HG02870 (cell line): ENCODE measurements around the gene PLEKHD1.

Source experiments
- ATAC-seq: cut with Tn5 transposase; IDR thresholded peaks from one replicate; pipeline ENCODE4 v1.9.1; 2021; ENCODE audit warnings: mild to moderate bottlenecking, moderate library complexity; ENCODE audit not compliant: unreplicated experiment

The PLEKHD1 gene

DNA sequence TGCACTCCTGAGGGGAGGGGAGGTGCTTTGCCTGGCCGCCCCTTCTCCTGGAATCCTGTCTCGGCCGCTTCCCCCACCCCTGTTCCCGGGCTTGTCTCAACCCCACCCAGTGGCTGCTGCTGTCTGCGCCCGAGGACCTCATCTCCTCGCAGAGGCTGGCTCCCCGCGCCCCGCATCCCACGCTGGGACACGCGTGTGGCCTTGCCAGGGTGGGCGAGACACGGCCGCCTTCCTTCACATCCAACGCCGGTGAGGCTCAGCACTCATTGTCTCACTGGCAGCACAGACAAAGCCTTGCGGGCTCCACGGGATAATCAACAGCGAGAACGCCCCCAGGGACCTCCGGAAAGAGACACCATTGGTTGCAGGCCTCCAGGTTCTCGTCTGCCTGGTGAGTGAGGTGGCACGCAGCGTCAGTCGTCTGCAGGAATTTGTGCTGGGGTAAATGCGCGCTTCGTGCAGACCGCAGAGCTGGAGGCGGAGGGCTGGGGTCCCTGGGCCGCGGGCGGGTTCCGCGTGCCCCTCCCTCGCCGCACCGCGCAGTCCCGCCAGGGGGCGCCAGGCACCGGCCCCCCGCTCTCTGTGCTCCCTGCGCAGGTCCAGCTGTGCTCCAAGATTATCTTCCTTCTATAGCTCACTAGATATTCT lies 63.3 kb downstream of the PLEKHD1 start:
- no peak for ATAC-seq

DNA sequence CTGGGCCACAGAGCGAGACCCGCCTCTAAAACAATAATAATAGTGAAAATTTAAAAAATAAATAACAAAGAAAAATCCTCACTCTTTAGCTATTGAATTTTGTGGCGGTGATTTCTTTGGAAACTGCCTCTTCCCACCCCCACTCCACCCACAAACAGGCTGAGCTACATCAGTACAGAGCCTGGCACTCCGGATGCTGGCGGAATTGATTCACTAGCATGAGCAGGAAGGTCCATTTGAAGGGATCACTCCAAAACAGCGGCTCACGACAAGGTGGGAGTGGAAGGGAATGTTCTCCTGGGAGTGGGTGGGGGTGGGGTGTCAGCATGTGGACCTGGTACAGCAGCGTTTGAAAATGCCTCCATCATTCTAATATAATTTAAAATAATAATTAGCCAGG lies 64.0 kb downstream of the PLEKHD1 start:
- ATAC-seq, result no peak

DNA sequence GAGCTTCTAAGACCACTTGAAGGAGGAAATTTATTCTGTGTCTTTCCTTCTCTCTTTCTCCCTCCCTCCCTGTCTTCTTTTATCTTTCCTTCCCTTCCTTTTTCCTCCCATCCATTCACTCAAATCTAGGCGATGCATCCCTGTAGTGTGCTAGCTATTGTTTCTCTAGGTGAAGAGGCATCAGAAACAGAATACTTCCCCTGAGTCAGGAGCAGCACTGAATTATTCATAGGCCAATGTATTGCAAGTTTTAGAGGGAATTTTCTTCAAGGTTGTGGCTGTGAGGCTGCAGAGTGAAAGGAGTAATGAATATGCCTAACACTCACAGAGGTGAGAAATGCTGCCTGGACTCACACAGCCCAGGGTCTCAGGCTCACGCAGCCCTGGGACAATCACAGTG lies 67.0 kb downstream of the PLEKHD1 start:
- ATAC-seq, result no peak

DNA sequence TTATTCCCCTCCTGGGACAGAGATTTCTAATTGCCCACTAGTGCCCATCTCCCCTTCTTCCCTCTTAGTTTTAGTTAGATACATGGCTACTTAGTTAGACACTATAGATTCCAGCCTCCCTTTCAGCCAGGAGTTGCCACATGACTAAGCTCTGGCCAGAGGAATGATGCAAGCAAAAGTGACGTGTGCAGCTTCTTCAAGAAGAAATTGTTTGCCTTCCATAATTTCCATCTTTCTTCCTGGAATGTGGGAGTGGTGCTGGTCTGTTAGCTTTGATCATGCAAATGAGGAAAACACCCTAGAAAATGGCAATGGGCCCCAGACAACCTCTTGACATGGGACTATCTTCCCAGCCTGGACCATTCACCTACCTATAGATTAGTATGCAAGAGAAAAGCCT lies 68.7 kb downstream of the PLEKHD1 start:
- ATAC-seq, result no peak

DNA sequence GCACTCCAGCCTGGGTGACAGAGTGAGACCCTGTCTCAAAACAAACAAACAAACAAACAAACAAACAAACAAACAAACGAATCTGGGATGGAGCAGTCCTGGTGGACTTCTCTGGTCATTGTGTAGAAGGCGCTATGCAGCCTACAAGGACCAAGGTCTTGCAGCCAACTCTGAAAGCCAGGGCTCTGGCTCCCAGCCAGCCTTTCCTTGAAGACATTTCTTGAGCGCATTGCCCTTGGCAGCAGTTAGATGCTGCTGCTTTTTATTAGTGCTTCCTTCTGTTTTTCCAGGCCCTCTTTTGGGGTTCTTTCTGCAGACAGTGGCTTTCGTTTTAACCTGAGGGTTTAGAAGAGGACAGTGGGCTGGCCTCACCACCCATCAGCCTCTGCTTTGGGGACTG lies 70.0 kb downstream of the PLEKHD1 start:
- no peak for ATAC-seq

DNA sequence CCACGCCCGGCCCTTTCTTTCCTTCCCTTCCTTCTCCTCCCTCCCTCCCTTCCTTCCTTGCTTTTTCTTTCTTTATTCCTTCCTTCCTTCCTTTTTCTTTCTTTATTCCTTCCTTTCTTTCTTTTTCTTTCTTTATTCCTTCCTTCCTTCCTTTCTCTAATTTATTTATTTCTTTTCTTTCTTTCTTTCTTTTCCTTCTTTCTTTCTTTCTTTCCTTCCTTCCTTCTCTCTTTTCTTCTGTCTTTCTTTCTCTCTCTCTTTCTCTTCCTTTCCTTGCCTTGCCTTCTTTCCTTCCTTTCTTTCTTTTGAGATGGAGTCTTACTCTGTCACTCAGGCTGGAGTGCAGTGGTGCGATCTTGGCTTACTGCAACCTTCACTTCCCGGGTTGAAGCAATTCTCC lies 74.2 kb downstream of the PLEKHD1 start:
- ATAC-seq, result no peak

DNA sequence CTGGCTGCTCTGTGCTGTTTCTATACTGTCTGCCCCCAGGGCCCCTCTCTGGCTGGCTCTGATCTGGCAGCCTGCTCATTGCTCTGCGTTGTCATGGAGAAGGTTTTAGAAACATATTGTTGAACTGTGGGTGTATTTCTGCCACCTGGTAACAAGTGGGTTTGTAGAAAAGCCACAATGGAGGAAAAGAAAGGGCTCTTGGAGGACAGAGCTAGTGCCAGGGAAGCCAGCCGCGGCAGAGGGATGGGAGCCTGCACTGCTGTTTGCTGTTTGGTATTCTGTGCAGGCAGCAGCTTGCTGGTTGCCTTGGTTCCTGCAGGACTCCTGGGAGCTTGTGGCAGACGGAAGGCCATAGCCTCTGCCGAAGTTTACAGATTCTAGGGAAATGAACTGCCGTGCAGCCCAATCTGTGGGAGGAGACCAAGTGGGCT lies 75.1 kb downstream of the PLEKHD1 start:
- no peak for ATAC-seq

DNA sequence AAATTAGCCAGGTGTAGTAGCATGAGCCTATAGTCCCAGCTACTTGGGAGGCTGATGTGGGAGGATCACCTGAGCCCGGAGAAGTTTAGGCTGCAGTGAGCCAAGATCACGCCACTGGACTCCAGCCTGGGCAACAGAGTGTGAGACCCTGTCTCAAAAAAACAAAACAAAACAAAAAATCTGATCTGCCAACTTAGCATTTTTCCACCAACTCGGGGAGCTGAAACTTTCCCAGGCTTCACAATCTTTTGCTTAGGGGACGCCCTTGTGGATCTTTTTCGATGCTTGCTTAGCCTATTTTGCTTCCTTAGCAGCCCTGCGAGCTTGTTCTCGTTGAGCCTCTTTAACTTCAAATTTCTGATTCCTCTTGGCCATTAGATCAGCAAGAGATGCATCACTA lies 76.3 kb downstream of the PLEKHD1 start:
- ATAC-seq, result no peak

DNA sequence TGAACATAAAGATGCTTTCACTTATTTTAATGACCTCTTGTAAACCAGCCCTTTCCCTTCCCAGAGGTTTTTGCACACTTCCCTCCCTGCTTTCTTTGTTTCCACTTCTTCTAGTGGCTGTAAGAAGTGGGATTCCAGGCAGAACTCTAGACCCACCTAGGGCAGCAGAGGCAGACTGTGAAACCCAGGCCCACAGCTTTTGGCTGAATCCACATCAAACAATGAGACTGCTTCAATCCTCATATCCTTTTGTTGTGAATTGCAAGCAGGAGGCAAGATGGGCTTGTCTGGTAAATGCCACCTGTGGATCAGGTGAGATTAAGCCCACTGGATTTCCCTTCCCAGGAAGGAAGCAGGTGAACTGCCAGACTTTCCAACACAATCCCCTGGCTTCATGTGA lies 77.4 kb downstream of the PLEKHD1 start:
- ATAC-seq, result no peak

DNA sequence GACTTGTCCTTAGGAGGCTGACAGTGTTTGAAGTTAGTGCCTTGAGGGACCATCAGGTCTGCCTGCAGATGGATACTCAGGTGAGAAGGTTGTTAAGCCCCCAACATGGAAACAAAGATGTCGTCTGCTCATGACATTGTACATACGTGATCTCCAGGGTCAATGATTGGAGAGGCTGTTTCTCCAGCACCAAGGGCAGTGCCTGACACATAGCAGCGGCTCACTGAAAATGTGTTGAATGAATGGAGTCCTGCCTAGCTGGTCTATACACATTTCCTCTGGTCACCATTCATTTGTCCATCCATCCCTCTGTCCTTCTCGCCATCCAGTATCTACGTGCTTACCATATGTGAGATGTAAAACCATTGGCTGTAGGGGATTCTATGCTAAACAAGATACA lies 83.0 kb downstream of the PLEKHD1 start:
- ATAC-seq, result no peak

DNA sequence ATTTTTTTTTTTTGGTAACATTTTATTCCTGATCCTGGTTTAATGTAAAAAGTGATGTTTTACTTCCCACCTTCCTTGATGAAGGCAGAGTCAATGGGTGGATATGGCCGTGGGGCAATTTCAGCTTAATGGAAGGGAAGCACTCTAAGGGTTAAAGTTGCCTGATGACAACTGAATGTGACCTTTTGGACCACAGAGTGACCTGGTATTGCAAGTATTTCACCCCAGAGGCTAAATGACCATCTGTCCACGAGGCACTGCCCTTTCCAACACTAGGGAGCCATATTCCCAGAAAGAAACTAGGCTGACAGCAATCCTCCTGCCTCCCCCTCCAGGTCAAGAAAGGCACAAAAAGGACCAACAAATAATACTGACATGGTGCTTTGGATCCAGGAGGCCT lies 85.3 kb downstream of the PLEKHD1 start:
- ATAC-seq, result no peak

DNA sequence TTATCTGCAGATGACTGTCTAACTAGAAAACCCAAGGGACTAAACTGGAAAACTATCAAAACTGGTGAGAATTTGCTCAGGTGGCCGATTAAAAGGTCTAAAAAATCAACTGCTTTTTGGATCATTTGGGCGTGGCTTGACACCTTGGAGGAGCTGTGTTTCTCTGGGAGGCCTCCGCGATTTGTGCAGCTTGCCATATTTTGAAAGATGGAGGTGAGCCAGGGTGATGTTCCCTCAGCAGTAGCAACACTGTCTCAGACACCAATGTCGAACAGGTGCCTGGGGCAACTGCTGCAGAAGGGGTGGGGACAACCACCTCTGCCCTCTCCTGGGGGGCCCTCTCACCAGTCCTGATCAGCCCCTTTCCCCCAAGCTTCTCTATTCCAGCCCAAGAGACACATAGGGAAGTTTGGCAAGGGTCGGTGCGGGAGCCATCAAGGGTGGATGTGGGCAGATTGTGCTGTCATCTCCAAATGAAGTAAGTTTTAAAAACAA lies 86.4 kb downstream of the PLEKHD1 start:
- ATAC-seq, result no peak

DNA sequence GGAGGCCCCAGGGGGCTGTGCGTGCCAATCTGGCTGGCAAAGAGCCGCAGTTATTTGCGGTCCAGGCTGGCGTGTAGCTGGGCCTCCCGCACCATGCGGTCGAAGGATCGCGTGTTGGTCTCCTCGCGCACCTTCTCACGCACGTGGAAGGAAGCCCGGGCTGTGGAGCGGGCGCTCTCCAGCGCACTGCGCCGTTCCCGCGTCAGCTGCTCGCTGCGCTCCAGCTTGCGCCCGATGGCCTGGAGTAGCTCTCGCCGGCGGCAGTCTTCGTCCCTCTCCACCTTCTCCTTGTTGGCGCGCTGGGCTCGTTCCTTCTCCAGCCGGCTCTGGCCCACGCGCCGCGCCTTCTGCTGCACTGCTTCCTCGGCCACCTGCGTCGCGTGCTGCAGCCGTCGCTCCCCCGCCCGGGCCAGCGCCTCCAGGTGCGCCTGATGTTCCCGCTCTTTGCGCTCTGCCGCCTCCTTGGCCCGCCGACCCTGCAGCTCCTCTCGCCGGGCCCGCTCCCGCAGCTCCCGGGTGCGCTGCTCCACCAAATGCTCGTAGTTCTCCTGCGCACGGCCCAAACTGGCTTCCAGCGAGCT lies 87.0 kb downstream of the PLEKHD1 start:
- no peak for ATAC-seq

DNA sequence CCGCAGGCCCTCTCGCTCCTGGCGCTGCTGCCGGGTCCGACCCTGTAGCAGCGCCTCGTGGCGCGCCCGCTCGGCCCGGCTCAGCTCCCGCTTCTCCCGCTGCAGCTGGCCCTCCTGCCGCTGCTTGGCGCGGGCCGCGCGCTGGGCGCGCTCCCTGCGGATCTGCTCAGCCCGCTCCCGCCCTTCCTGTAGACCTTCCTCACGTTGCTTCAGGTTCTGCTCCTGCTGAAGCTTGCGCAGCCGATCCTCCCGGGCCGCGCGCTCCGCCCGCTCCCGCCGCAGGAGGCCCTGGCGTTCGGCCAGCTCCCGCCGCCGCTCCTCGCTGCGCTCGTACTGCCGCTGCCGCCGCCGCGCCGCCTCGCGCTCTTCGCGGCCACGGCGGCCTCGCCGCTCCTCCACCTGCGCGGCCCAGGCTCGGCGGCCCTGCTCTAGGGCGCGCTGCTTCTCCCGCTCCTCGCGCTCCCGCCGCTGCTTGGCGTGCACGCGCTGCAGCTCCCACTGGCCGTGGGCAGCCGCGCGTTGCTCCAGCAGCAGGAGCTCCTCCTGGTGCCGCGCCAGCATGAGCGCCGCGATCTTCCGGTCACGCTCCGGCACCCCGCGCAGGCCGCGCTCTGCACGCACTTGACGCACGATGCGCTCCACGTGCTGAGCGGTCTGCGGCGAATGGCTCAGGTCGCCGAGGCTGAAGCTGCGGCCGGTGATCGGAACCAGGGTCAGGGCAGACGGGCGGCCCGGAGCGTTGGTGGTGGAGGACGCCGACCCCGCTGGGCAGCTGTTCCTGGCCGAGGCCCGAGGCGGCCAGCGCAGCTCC lies 87.7 kb downstream of the PLEKHD1 start:
- no peak for ATAC-seq

DNA sequence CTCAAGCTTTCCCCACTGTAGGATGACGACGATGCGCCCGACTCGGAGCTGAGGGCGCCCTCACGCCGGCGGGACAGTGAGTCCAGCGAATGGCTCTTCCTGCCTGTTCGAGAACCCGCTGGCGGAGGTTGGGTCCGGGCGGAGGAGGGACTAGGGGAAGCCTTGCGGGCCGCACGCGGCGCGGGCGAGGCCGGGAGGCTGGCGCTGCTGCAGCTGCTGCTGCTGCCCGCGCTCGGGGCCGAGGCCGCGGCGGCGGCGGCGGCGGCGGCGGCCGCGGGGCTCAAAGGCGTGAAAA lies 88.3 kb downstream of the PLEKHD1 start:
- no peak for ATAC-seq

DNA sequence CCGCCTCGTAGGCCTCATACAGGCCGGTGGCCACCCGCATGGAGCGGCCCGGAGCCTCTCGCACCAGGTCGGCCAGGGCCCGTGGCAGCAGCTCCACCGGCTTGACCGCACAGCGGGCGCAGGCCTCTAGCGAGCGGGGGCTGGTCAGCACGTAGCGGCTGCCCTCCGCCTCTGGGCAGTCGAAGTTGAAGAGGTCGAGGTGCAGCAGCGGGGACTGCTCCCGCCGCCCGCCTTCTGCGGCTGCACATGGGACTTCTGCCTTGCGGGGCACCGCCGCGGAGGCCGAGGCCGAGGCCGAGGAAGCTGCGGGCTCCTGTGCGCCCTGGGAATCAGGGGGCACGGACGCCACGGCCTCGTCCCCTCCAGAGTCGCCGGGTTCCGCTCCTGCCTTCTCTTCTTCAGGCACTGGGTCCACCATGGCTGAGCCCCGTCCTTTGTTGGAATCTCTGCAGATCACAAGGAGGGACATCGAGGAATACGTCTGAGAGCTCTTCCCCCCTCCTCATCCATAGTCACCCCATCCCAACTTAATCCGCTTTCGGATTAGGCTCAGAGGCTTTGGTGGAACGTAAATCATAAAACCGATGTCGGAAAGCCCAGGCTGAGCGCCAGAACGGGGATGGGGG lies 88.8 kb downstream of the PLEKHD1 start:
- no peak for ATAC-seq

DNA sequence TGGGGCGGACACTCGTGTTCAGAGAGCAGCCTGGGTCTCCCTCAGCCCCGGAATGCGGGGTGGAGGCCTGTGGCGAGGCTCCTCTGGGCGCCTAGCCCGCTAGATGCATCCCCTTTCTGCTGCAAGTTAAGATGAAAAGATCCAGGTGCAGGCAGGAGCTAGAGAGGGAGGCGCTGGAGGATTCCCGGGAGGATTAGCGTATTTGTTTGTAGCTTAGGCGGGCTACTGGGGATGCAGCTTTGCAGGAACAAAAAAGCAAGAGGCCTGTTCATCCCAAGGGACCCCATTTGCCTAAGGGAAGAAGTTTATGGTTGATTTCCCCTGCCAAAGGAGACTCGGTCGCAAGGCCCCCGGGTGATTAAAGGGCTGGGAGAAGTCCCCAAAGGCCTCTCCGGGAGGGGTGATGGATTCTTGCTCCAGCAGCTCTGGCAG lies 89.3 kb downstream of the PLEKHD1 start:
- ATAC-seq, result no peak

DNA sequence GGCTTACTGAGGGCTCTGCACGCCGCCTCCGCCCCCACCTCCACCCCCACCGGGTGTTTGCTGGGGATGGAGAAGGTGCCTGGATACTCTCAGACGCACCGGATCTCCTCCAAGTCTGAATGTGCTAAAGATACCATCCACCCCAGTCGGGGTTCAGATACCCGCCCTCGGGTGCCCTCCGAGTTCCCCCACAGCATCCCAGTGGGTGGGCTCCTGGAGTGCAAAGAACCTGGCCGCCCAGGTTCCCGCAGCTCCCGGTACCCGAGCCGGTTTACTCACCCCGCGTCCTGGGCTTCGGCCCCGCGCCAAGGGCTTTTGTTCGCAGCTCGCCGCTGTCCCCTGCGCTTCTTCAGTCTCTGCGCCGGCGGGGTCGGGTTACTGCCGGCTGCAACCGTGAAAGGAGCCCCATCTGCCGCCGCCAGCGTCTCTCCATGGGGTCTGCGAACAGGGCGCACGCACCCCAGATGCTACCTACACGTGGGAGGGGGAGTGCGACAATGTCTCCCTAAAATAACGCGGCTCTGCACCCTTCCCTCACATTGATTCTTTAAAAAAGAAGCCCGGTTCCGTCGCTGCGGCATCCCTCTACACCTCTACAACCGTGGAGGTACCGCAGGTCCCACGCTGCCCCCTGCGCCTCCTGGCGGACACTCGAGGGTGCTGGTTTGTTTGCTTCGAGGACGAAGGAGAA lies 89.9 kb downstream of the PLEKHD1 start, which contains the start of gene CCDC177:
TSS of gene CCDC177 (minus strand) at position 609 of the 691 bp plus-strand sequence. CDS start 1,249 bp downstream, outside the sequence.
- ATAC-seq, result no peak

DNA sequence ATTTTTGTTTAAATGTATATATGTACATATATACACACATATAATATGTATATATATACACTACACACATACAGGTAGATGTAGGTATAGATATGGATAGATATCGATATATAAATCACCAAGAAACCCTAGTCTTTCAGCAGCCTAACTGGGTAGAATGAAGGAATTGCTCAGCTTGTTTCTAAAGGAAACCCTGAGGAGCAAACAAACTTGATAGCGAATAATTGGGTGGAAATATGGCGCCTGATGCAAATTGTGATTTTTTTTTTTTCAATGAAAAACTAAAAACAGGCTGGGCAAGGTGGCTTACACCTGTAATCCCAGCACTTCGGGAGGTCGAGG lies 90.4 kb downstream of the PLEKHD1 start:
- no peak for ATAC-seq

DNA sequence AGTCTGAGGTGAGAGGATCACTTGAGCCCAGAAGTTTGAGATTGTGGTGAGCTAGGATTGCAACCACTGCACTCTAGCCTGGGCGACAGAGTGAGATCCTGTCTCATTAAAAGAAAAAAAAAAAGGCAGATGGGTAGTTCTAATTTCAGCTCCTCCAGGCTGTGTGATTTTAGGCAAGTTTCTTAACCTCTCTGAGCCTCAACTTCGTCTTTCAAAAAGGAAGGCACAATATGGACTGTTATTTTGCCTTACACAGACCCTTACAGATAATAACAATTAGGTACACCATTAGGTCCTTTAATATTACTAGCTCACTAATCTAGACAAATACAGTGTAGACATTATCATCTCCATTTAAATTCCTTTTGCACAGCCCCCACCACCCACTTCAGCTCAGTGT lies 94.9 kb downstream of the PLEKHD1 start:
- ATAC-seq, result no peak

DNA sequence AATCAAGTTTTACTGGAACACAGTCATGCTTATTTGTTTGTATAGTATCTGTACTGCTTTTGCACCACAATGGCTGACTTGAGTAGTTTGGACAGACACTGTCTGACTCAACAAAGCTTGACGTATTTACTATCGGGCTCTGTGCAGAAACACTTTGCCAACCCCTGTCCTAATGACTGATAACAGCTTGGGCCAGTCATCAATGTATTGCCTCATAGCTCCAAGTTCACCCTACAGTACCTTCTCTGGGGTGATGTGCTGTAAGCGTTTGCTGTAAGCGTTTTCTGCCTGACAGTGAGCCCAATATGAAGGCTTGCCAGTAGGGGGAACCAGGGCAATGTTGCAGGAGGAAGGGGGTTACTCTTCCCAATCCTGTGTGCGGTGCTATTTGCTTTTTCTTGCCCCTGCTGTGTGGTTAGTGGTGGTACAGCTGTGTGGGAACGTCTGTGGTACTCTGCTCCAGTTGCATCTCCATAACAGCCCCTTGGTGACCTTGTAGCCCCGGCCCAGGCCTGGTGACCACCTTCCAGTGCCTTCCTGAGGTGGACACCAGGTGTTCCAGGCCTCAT lies 95.6 kb downstream of the PLEKHD1 start:
- ATAC-seq, result no peak
